Central memory CD8-positive, alpha-beta T cell (primary cell): ENCODE results near the gene ANKRD42.
A peak's percentile ranks its signal among the peaks of the same experiment; 100 is the strongest.
"Not testable (repeated sequence)": the region's sequence is repeated elsewhere in the genome, so short reads cannot be mapped to it uniquely, and the experiment has no call there.

Experiments used
- ATAC-seq: fragments of 150-1000 bp; cut with Tn5 transposase; replicated peaks from 2 replicates; pipeline ENCODE4 v1.10.0; 2022; ENCODE audit warnings: mild to moderate bottlenecking, moderate FRiP score, moderate number of reproducible peaks; ENCODE audit not compliant: poor library complexity, severe bottlenecking; ENCODE audit errors: extremely low read depth
- DNase-seq, 2 donors: peaks; one replicate each; pipeline ENCODE4 v3.0.0; 2021; ENCODE audit warnings: low spot score in 2 of 2
- H3K27ac Mint-ChIP-seq: one replicate; pipeline ENCODE4 v1.8.0; 2022; ENCODE audit warnings: low read depth, mild to moderate bottlenecking, moderate library complexity, mixed read lengths
- H3K27me3 Mint-ChIP-seq: one replicate; pipeline ENCODE4 v1.8.0; 2022; ENCODE audit warnings: mixed read lengths
- H3K36me3 Mint-ChIP-seq: one replicate; pipeline ENCODE4 v1.8.0; 2022; ENCODE audit warnings: mild to moderate bottlenecking, moderate library complexity, mixed read lengths; ENCODE audit not compliant: insufficient read depth
- H3K4me1 Mint-ChIP-seq: one replicate; pipeline ENCODE4 v1.8.0; 2022; ENCODE audit warnings: mixed read lengths
- H3K4me3 Mint-ChIP-seq: one replicate; pipeline ENCODE4 v1.8.0; 2022; ENCODE audit warnings: mild to moderate bottlenecking, moderate library complexity, mixed read lengths
- H3K9me3 Mint-ChIP-seq: one replicate; pipeline ENCODE4 v1.8.0; 2022; ENCODE audit warnings: mixed read lengths

The ANKRD42 gene

GRCh38 chr11:83187465-83187864, 6.0 kb upstream of the ANKRD42 start:
- DNase-seq (no peak), ATAC-seq (no peak)
- Mint-ChIP-seq H3K27ac (no peak overlapping the region), H3K27me3 (no peaks in the 10 kb centered on the region), H3K4me1 (peaks cover 18% of the 10 kb centered on the region), H3K36me3 (peaks cover 65% of the 10 kb centered on the region), H3K4me3 (no peak overlapping the region), H3K9me3 (no peaks in the 10 kb centered on the region)

GRCh38 chr11:83191491-83191890, 2.0 kb upstream of the ANKRD42 start:
- H3K27me3 Mint-ChIP-seq = no peaks in the 10 kb centered on the region
- H3K4me3 Mint-ChIP-seq = no peak overlapping the region
- ATAC-seq (no peak), DNase-seq (no peak)
- no peak overlapping the region for H3K27ac Mint-ChIP-seq
- peaks cover 44% of the 10 kb centered on the region for H3K4me1 Mint-ChIP-seq
- peaks cover 55% of the 10 kb centered on the region for H3K36me3 Mint-ChIP-seq
- H3K9me3 Mint-ChIP-seq = no peaks in the 10 kb centered on the region

- ATAC-seq (no peak), DNase-seq (no peak)
- Mint-ChIP-seq H3K27me3 (no peaks in the 10 kb centered on the region), H3K4me3 (peak overlapping the region; percentile 100), H3K4me1 (peaks cover 46% of the 10 kb centered on the region), H3K36me3 (peaks cover 53% of the 10 kb centered on the region), H3K27ac (peak overlapping the region; percentile 100), H3K9me3 (no peaks in the 10 kb centered on the region)
Measured at GRCh38 chr11:83191986-83192385, 1.5 kb upstream of the ANKRD42 start.

GRCh38 chr11:83192606-83193245, 786 bp upstream of the ANKRD42 start:
- Mint-ChIP-seq H3K27me3 (no peaks in the 10 kb centered on the region), H3K27ac (peak overlapping the region; percentile 100), H3K36me3 (peaks cover 49% of the 10 kb centered on the region), H3K9me3 (no peaks in the 10 kb centered on the region), H3K4me1 (peaks cover 49% of the 10 kb centered on the region), H3K4me3 (peak overlapping the region; percentile 100)
- ATAC-seq = no peak
- DNase-seq = no peak

- H3K4me1 Mint-ChIP-seq = peaks cover 49% of the 10 kb centered on the region
Measured at GRCh38 chr11:83194281-83195142, 1.0 kb downstream of the ANKRD42 start.

GRCh38 chr11:83195143-83195466, 1.6 kb downstream of the ANKRD42 start:
- H3K27me3 Mint-ChIP-seq = no peaks in the 10 kb centered on the region
- H3K27ac Mint-ChIP-seq = peak overlapping the region; percentile 100
- DNase-seq = no peak
- peaks cover 54% of the 10 kb centered on the region for H3K4me1 Mint-ChIP-seq
- ATAC-seq = no peak
- H3K4me3 Mint-ChIP-seq = peak overlapping the region; percentile 100
- no peaks in the 10 kb centered on the region for H3K9me3 Mint-ChIP-seq
- peaks cover 37% of the 10 kb centered on the region for H3K36me3 Mint-ChIP-seq

More at GRCh38 chr11:83194281-83195142, 1.0 kb downstream of the ANKRD42 start:
- Mint-ChIP-seq H3K9me3 (no peaks in the 10 kb centered on the region), H3K27ac (peak overlapping the region; percentile 100), H3K4me3 (peak overlapping the region; percentile 100), H3K27me3 (no peaks in the 10 kb centered on the region), H3K36me3 (peaks cover 41% of the 10 kb centered on the region)
- peak; percentile 53 to 65 for DNase-seq
- peak; percentile 72 for ATAC-seq

- no peak for DNase-seq
- ATAC-seq = no peak
- Mint-ChIP-seq H3K4me1 (peaks cover 58% of the 10 kb centered on the region), H3K9me3 (no peaks in the 10 kb centered on the region), H3K27ac (peak overlapping the region; percentile 100), H3K4me3 (peak overlapping the region; percentile 47), H3K36me3 (peaks cover 34% of the 10 kb centered on the region), H3K27me3 (no peaks in the 10 kb centered on the region)
Measured at GRCh38 chr11:83195649-83196048, 2.1 kb downstream of the ANKRD42 start.

GRCh38 chr11:83200035-83200434, 6.5 kb downstream of the ANKRD42 start:
- Mint-ChIP-seq H3K9me3 (no peaks in the 10 kb centered on the region), H3K4me3 (no peak overlapping the region), H3K4me1 (peaks cover 32% of the 10 kb centered on the region), H3K27ac (peak overlapping the region; percentile 25), H3K27me3 (no peaks in the 10 kb centered on the region), H3K36me3 (peaks cover 15% of the 10 kb centered on the region)
- ATAC-seq (no peak), DNase-seq (no peak)

GRCh38 chr11:83205608-83206185, 12.2 kb downstream of the ANKRD42 start:
- peaks cover 16% of the 10 kb centered on the region for H3K36me3 Mint-ChIP-seq
- DNase-seq (no peak), ATAC-seq (no peak)
- no peak overlapping the region for H3K27ac Mint-ChIP-seq
- H3K9me3 Mint-ChIP-seq = no peaks in the 10 kb centered on the region
- H3K4me3 Mint-ChIP-seq = no peak overlapping the region
- no peaks in the 10 kb centered on the region for H3K4me1 Mint-ChIP-seq
- no peaks in the 10 kb centered on the region for H3K27me3 Mint-ChIP-seq

- Mint-ChIP-seq H3K4me1 (no peaks in the 10 kb centered on the region), H3K4me3 (no peak overlapping the region), H3K27ac (no peak overlapping the region), H3K36me3 (peaks cover 16% of the 10 kb centered on the region), H3K27me3 (no peaks in the 10 kb centered on the region), H3K9me3 (no peaks in the 10 kb centered on the region)
- DNase-seq (no peak), ATAC-seq (no peak)
Measured at GRCh38 chr11:83206221-83206620, 12.7 kb downstream of the ANKRD42 start.

GRCh38 chr11:83206771-83207382, 13.4 kb downstream of the ANKRD42 start:
- H3K4me3 Mint-ChIP-seq, ATAC-seq, H3K4me1 Mint-ChIP-seq, H3K27me3 Mint-ChIP-seq, DNase-seq, H3K27ac Mint-ChIP-seq, H3K9me3 Mint-ChIP-seq: not testable (repeated sequence)
- H3K36me3 Mint-ChIP-seq = peaks cover 16% of the 10 kb centered on the region

GRCh38 chr11:83219095-83219494, 25.6 kb downstream of the ANKRD42 start:
- DNase-seq = no peak

More at GRCh38 chr11:83219095-83219494, 25.6 kb downstream of the ANKRD42 start:
- peaks cover 9% of the 10 kb centered on the region for H3K36me3 Mint-ChIP-seq
- H3K4me1 Mint-ChIP-seq = no peaks in the 10 kb centered on the region
- H3K4me3 Mint-ChIP-seq = no peak overlapping the region
- ATAC-seq = no peak
- H3K9me3 Mint-ChIP-seq = no peaks in the 10 kb centered on the region
- H3K27ac Mint-ChIP-seq = no peak overlapping the region
- H3K27me3 Mint-ChIP-seq = no peaks in the 10 kb centered on the region
